Measurements from ENCODE around the gene PYHIN1.

DNA sequence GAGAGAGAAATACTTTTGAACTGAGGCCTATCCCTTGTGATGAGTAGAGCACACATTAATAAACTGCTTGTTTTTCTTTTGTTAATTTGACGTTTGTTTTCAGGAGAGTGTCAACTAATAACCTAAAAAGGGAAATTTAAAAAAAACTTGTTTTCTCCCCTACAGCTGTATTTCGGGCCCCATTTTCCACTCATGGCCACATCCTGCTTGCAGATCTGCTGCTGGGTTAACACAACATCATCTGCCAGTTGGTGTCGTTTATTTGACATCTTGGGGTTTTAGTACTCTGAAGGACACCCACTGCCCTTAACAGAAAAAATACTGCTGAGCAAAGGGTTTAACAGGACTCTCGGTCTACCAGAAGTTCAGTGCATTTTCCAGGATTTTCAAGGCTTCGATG is 848 bp upstream of the PYHIN1 start:
- TF ChIP-seq CTCF (IDR thresholded peaks at IDR 0.05) (no peak), POLR2A (IDR thresholded peaks at IDR 0.05) (no peak), POLR2AphosphoS5 (IDR thresholded peaks at IDR 0.05) (no peak)
